Measurements from ENCODE around the gene CPOX. TPM values are rescaled to one million over a fixed set of nuclear protein-coding genes. Genes with fewer than 3 reads are reported as not detected.
A peak's percentile ranks its signal among the peaks of the same experiment; 100 is the strongest.

The CPOX gene
- total and polyA plus RNA-seq, 10 of the 15 experiments (the other 5 are each of a cell fraction or from before 2014, with no cell fraction given) = 40.7 to 72.6 (median 64.5) TPM

DNA sequence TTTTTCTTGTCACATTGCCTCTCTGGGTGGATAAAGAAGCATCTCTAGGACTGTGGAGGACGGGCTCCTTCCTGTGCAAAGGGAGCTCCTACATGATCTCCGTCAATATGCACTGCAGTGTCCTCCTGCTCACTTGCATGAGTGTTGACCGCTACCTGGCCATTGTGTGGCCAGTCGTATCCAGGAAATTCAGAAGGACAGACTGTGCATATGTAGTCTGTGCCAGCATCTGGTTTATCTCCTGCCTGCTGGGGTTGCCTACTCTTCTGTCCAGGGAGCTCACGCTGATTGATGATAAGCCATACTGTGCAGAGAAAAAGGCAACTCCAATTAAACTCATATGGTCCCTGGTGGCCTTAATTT, 61.2 kb downstream of the CPOX start (continued):
- TF ChIP-seq, protein P1, sequence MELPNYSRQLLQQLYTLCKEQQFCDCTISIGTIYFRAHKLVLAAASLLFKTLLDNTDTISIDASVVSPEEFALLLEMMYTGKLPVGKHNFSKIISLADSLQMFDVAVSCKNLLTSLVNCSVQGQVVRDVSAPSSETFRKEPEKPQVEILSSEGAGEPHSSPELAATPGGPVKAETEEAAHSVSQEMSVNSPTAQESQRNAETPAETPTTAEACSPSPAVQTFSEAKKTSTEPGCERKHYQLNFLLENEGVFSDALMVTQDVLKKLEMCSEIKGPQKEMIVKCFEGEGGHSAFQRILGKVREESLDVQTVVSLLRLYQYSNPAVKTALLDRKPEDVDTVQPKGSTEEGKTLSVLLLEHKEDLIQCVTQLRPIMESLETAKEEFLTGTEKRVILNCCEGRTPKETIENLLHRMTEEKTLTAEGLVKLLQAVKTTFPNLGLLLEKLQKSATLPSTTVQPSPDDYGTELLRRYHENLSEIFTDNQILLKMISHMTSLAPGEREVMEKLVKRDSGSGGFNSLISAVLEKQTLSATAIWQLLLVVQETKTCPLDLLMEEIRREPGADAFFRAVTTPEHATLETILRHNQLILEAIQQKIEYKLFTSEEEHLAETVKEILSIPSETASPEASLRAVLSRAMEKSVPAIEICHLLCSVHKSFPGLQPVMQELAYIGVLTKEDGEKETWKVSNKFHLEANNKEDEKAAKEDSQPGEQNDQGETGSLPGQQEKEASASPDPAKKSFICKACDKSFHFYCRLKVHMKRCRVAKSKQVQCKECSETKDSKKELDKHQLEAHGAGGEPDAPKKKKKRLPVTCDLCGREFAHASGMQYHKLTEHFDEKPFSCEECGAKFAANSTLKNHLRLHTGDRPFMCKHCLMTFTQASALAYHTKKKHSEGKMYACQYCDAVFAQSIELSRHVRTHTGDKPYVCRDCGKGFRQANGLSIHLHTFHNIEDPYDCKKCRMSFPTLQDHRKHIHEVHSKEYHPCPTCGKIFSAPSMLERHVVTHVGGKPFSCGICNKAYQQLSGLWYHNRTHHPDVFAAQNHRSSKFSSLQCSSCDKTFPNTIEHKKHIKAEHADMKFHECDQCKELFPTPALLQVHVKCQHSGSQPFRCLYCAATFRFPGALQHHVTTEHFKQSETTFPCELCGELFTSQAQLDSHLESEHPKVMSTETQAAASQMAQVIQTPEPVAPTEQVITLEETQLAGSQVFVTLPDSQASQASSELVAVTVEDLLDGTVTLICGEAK (IDR thresholded peaks at IDR 0.05; ENCODE audit: borderline replicate concordance) = no peak
- TF ChIP-seq CREB1 (IDR thresholded peaks at IDR 0.05; ENCODE audit: low read depth) (no peak), ZBTB33 (IDR thresholded peaks at IDR 0.05) (no peak), POLR2AphosphoS5 (IDR thresholded peaks at IDR 0.05; ENCODE audit: low read length) (peak; percentile 90), MTA3 (IDR thresholded peaks at IDR 0.05; ENCODE audit: borderline replicate concordance, low read length) (peak; percentile 35; the same call in 1 of the 2 replicates), PBX3 (IDR thresholded peaks at IDR 0.05; ENCODE audit: insufficient replicate concordance, low read depth, low read length) (no peak), CREM (IDR thresholded peaks at IDR 0.05; ENCODE audit: low read depth) (peak; percentile 28; the same call in 1 of the 2 replicates), MLLT1 (IDR thresholded peaks at IDR 0.05) (peak; percentile 7; the same call in 1 of the 2 replicates), PML (IDR thresholded peaks at IDR 0.05; ENCODE audit: low read length) (peak; percentile 22; the same call in 1 of the 2 replicates), FOXM1 (IDR thresholded peaks at IDR 0.05; ENCODE audit: low read depth, low read length) (peak; percentile 3; the same call in 1 of the 2 replicates), POU2F2 (IDR thresholded peaks at IDR 0.05; ENCODE audit: borderline replicate concordance, low read depth, low read length) (no peak), ZNF207 (IDR thresholded peaks at IDR 0.05; ENCODE audit: borderline replicate concordance) (no peak), YY1 (IDR thresholded peaks at IDR 0.05; ENCODE audit: low read depth, low read length) (no peak), SREBF1 (IDR thresholded peaks at IDR 0.05; ENCODE audit: low read length) (no peak), YBX1 (IDR thresholded peaks at IDR 0.05) (no peak), CHD2 (IDR thresholded peaks at IDR 0.05; ENCODE audit: borderline replicate concordance, low read depth, low read length) (no peak)
- TF ChIP-seq, protein P2, sequence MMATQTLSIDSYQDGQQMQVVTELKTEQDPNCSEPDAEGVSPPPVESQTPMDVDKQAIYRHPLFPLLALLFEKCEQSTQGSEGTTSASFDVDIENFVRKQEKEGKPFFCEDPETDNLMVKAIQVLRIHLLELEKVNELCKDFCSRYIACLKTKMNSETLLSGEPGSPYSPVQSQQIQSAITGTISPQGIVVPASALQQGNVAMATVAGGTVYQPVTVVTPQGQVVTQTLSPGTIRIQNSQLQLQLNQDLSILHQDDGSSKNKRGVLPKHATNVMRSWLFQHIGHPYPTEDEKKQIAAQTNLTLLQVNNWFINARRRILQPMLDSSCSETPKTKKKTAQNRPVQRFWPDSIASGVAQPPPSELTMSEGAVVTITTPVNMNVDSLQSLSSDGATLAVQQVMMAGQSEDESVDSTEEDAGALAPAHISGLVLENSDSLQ (IDR thresholded peaks at IDR 0.05) = peak; percentile 14; the same call in 1 of the 2 replicates

Data from GM12878 (cell line).